CD4-positive, alpha-beta memory T cell (primary cell): ENCODE data around the gene TAS2R1. TPM values are rescaled to one million over a fixed set of nuclear protein-coding genes. Genes with fewer than 3 reads are reported as not detected.
"Not testable (repeated sequence)": the region's sequence is repeated elsewhere in the genome, so short reads cannot be mapped to it uniquely, and the experiment has no call there.

Experiments
- CTCF ChIA-PET: fragments of 350-600 bp; sonication (Branson Sonifier 250); formaldehyde crosslinking; loops from one replicate; lab custom pipeline; 2021; ENCODE audit warnings: inconsistent platforms; ENCODE audit not compliant: partially characterized antibody; lab: Charles Lee
- POLR2A ChIA-PET: fragments of 350-600 bp; sonication (Branson Sonifier 250); formaldehyde crosslinking; loops from one replicate; lab custom pipeline; 2021; ENCODE audit not compliant: partially characterized antibody; lab: Charles Lee
- DNase-seq, 5 donors: peaks; one replicate each; pipeline versions ENCODE4 v3.0.0 to v3.0.0-alpha.2; 2020 to 2022; ENCODE audit warnings: mixed read lengths in 1 of 5
- H3K27ac ChIP-seq: one replicate; pipeline ENCODE4 v1.7.0; 2013; ENCODE audit warnings: low read depth, low read length
- H3K27me3 ChIP-seq: 2 replicates; pipeline ENCODE4 v1.7.0; 2013; ENCODE audit warnings: mild to moderate bottlenecking, low read length, moderate library complexity; ENCODE audit not compliant: insufficient read depth
- H3K36me3 ChIP-seq: 2 replicates; pipeline ENCODE4 v1.7.0; 2013; ENCODE audit warnings: mild to moderate bottlenecking, low read length, moderate library complexity; ENCODE audit not compliant: insufficient read depth
- H3K4me1 ChIP-seq: 2 replicates; pipeline ENCODE4 v1.7.0; 2013; ENCODE audit warnings: mild to moderate bottlenecking, low read length, moderate library complexity; ENCODE audit not compliant: insufficient read depth
- H3K4me3 ChIP-seq, 2 donors: one replicate each; pipeline ENCODE4 v1.7.0; 2013; ENCODE audit warnings: low read length in 2 of 2, mild to moderate bottlenecking in 1 of 2
- H3K9me3 ChIP-seq, 2 donors: one replicate each; pipeline ENCODE4 v1.7.0; 2013; ENCODE audit warnings: low read length in 2 of 2, control low read depth in 1 of 2; ENCODE audit not compliant: control insufficient read depth in 1 of 2
- H3K27ac Mint-ChIP-seq, 7 donors: one replicate each; pipeline ENCODE4 v1.8.0; 2020 to 2021; ENCODE audit warnings: mixed read lengths in 7 of 7, mild to moderate bottlenecking in 6 of 7, inconsistent platforms in 3 of 7, moderate library complexity in 3 of 7
- H3K27me3 Mint-ChIP-seq, 2 donors: one replicate each; pipeline ENCODE4 v1.8.0; 2020 to 2021; ENCODE audit warnings: mixed read lengths in 2 of 2
- H3K36me3 Mint-ChIP-seq, 2 donors: one replicate each; pipeline ENCODE4 v1.8.0; 2020 to 2021; ENCODE audit warnings: mixed read lengths in 2 of 2, inconsistent platforms in 1 of 2, mild to moderate bottlenecking in 1 of 2
- H3K4me1 Mint-ChIP-seq, 4 donors: one replicate each; pipeline ENCODE4 v1.8.0; 2020 to 2021; ENCODE audit warnings: mixed read lengths in 4 of 4, mild to moderate bottlenecking in 1 of 4
- H3K4me3 Mint-ChIP-seq, 8 donors: one replicate each; pipeline ENCODE4 v1.8.0; 2020 to 2021; ENCODE audit warnings: mixed read lengths in 8 of 8, mild to moderate bottlenecking in 7 of 8, moderate library complexity in 6 of 8, inconsistent platforms in 3 of 8
- H3K9me3 Mint-ChIP-seq, 8 donors: one replicate each; pipeline ENCODE4 v1.8.0; 2020 to 2021; ENCODE audit warnings: mixed read lengths in 8 of 8, mild to moderate bottlenecking in 5 of 8, inconsistent platforms in 3 of 8, moderate library complexity in 1 of 8
- intact Hi-C: fragments of 100-400 bp; cut with micrococcal nuclease; formaldehyde crosslinking; loops from one replicate; pipeline ENCODE4 v1.15.1; 2023
- polyA plus RNA-seq, 2 donors: library from polyadenylated mRNA; unstranded; fragments of 300-500 nt; fragmentation: Illumina TruSeq; gene quantifications; one replicate each; pipeline ENCODE4 v1.2.3, GENCODE V29; 2021
- total RNA-seq, 2 experiments: library from RNA; stranded (reverse); gene quantifications; one replicate each; pipeline ENCODE4 v1.2.3, GENCODE V29; 2021

Gene TAS2R1
- total and polyA plus RNA-seq, 4 experiments from 2014 or later = 0.14 TPM; not detected in 3

GRCh38 chr5:9599391-9599790 is 30.8 kb downstream of the TAS2R1 start:
- CTCF ChIA-PET = no interaction called here
- no peaks in the 10 kb centered on the region for H3K4me1 Mint-ChIP-seq
- no peaks in the 10 kb centered on the region for H3K4me1 ChIP-seq
- H3K9me3 ChIP-seq = no peaks in the 10 kb centered on the region
- POLR2A ChIA-PET = no interaction called here
- no peak overlapping the region for H3K4me3 ChIP-seq
- peaks cover 0 to 4% (median under 1%) of the 10 kb centered on the region in 8 donors for H3K9me3 Mint-ChIP-seq
- no peak overlapping the region for H3K4me3 Mint-ChIP-seq
- peaks cover 0 to 3% of the 10 kb centered on the region in 2 donors for H3K27me3 Mint-ChIP-seq
- no peaks in the 10 kb centered on the region for H3K36me3 ChIP-seq
- intact Hi-C loops = no loop called here
- no peaks in the 10 kb centered on the region for H3K36me3 Mint-ChIP-seq
- no peaks in the 10 kb centered on the region for H3K27me3 ChIP-seq
- H3K27ac ChIP-seq = no peak overlapping the region
- DNase-seq = no peak
- H3K27ac Mint-ChIP-seq = no peak overlapping the region

- CTCF ChIA-PET, H3K36me3 Mint-ChIP-seq, H3K27ac ChIP-seq, POLR2A ChIA-PET, H3K9me3 ChIP-seq, H3K4me1 ChIP-seq, H3K4me3 ChIP-seq, H3K4me3 Mint-ChIP-seq, intact Hi-C loops, H3K36me3 ChIP-seq, H3K27me3 ChIP-seq, DNase-seq, H3K9me3 Mint-ChIP-seq, H3K4me1 Mint-ChIP-seq, H3K27ac Mint-ChIP-seq, H3K27me3 Mint-ChIP-seq: not testable (repeated sequence)
These were observed 31.8 kb downstream of the TAS2R1 start for GRCh38 chr5:9598329-9598728.

GRCh38 chr5:9597322-9597721 is 32.8 kb downstream of the TAS2R1 start:
- POLR2A ChIA-PET, CTCF ChIA-PET, H3K4me3 Mint-ChIP-seq, H3K4me3 ChIP-seq, H3K27ac Mint-ChIP-seq, H3K27me3 Mint-ChIP-seq, H3K27ac ChIP-seq, H3K9me3 Mint-ChIP-seq, H3K4me1 Mint-ChIP-seq, intact Hi-C loops, DNase-seq, H3K27me3 ChIP-seq, H3K9me3 ChIP-seq, H3K36me3 Mint-ChIP-seq, H3K4me1 ChIP-seq, H3K36me3 ChIP-seq: not testable (repeated sequence)

- Histone ChIP-seq H3K9me3 (no peaks in the 10 kb centered on the region), H3K36me3 (no peaks in the 10 kb centered on the region), H3K4me1 (no peaks in the 10 kb centered on the region), H3K4me3 (no peak overlapping the region), H3K27ac (no peak overlapping the region), H3K27me3 (no peaks in the 10 kb centered on the region)
- H3K4me1 Mint-ChIP-seq = no peaks in the 10 kb centered on the region
- H3K4me3 Mint-ChIP-seq = no peak overlapping the region
- ChIA-PET POLR2A (no interaction called here), CTCF (no interaction called here)
- no peak overlapping the region for H3K27ac Mint-ChIP-seq
- no peaks in the 10 kb centered on the region for H3K36me3 Mint-ChIP-seq
- peaks cover 0 to 4% (median under 1%) of the 10 kb centered on the region in 8 donors for H3K9me3 Mint-ChIP-seq
- DNase-seq = no peak
- intact Hi-C loops = no loop called here
- H3K27me3 Mint-ChIP-seq = peaks cover 0 to 3% of the 10 kb centered on the region in 2 donors
These were observed 33.3 kb downstream of the TAS2R1 start for GRCh38 chr5:9596824-9597223.

GRCh38 chr5:9596171-9596780 is 33.9 kb downstream of the TAS2R1 start:
- ChIA-PET POLR2A (no interaction called here), CTCF (no interaction called here)
- no peak overlapping the region for H3K27ac Mint-ChIP-seq
- peak in 1 of 5 donors; percentile 11 for DNase-seq
- no peaks in the 10 kb centered on the region for H3K36me3 Mint-ChIP-seq
- Histone ChIP-seq H3K27ac (no peak overlapping the region), H3K4me1 (no peaks in the 10 kb centered on the region), H3K9me3 (no peaks in the 10 kb centered on the region), H3K36me3 (no peaks in the 10 kb centered on the region), H3K27me3 (no peaks in the 10 kb centered on the region), H3K4me3 (no peak overlapping the region)
- peaks cover 0 to 3% (median under 1%) of the 10 kb centered on the region in 8 donors for H3K9me3 Mint-ChIP-seq
- H3K4me3 Mint-ChIP-seq = no peak overlapping the region
- intact Hi-C loops = no loop called here
- peaks cover 0 to 3% of the 10 kb centered on the region in 2 donors for H3K27me3 Mint-ChIP-seq
- no peaks in the 10 kb centered on the region for H3K4me1 Mint-ChIP-seq

- no peak overlapping the region for H3K4me3 Mint-ChIP-seq
- Histone ChIP-seq H3K36me3 (no peaks in the 10 kb centered on the region), H3K4me3 (no peak overlapping the region), H3K27ac (no peak overlapping the region), H3K4me1 (no peaks in the 10 kb centered on the region), H3K9me3 (no peaks in the 10 kb centered on the region), H3K27me3 (no peaks in the 10 kb centered on the region)
- H3K4me1 Mint-ChIP-seq = no peaks in the 10 kb centered on the region
- H3K27me3 Mint-ChIP-seq = peaks cover 0 to 2% of the 10 kb centered on the region in 2 donors
- no peaks in the 10 kb centered on the region for H3K36me3 Mint-ChIP-seq
- peaks cover 0 to 3% (median 1%) of the 10 kb centered on the region in 8 donors for H3K9me3 Mint-ChIP-seq
- no peak for DNase-seq
- intact Hi-C loops = no loop called here
- no peak overlapping the region for H3K27ac Mint-ChIP-seq
- POLR2A ChIA-PET = no interaction called here
- CTCF ChIA-PET = no interaction called here
These were observed 35.2 kb downstream of the TAS2R1 start for GRCh38 chr5:9594913-9595312.

- no peak overlapping the region for H3K4me3 Mint-ChIP-seq
- peaks cover 0 to 8% (median under 1%) of the 10 kb centered on the region in 8 donors for H3K9me3 Mint-ChIP-seq
These were observed 40.9 kb downstream of the TAS2R1 start for GRCh38 chr5:9589049-9589835.

More at GRCh38 chr5:9589049-9589835, 40.9 kb downstream of the TAS2R1 start:
- H3K9me3 ChIP-seq = no peaks in the 10 kb centered on the region
- ChIA-PET POLR2A (no interaction called here), CTCF (no interaction called here)
- no peak overlapping the region for H3K27ac ChIP-seq
- H3K4me3 ChIP-seq = no peak overlapping the region
- intact Hi-C loops = no loop called here
- no peaks in the 10 kb centered on the region for H3K4me1 Mint-ChIP-seq
- H3K4me1 ChIP-seq = no peaks in the 10 kb centered on the region
- H3K27ac Mint-ChIP-seq = no peak overlapping the region
- no peaks in the 10 kb centered on the region for H3K27me3 Mint-ChIP-seq
- H3K36me3 ChIP-seq = no peaks in the 10 kb centered on the region
- H3K27me3 ChIP-seq = no peaks in the 10 kb centered on the region
- DNase-seq = no peak
- H3K36me3 Mint-ChIP-seq = no peaks in the 10 kb centered on the region
